Neural cell (in vitro differentiated cells): ENCODE measurements around the gene CCR3.

ENCODE experiments used
- EP300 ChIP-seq: fragments of 450-650 bp; conservative IDR thresholded peaks from 2 replicates; pipeline ENCODE4 v1.6.1; 2014; ENCODE audit warnings: antibody characterized with exemption, mild to moderate bottlenecking, moderate library complexity; ENCODE audit not compliant: poor library complexity, severe bottlenecking
- EZH2 ChIP-seq: fragments of 200-600, 300-800 bp; shearing (Covaris generic), sonication (generic); IDR thresholded peaks from 2 replicates; pipeline ENCODE4 v1.6.1; 2014; ENCODE audit warnings: antibody characterized with exemption, low read length, borderline replicate concordance, mild to moderate bottlenecking; ENCODE audit not compliant: insufficient read depth, poor library complexity, severe bottlenecking
- MXI1 ChIP-seq: fragments of 450-650 bp; conservative IDR thresholded peaks from 2 replicates; pipeline ENCODE4 v1.6.1; 2014; ENCODE audit warnings: antibody characterized with exemption, mild to moderate bottlenecking; ENCODE audit not compliant: poor library complexity, severe bottlenecking
- POLR2AphosphoS5 ChIP-seq: IDR thresholded peaks from 2 replicates; pipeline ENCODE4 v1.6.1; 2012
- RAD21 ChIP-seq: fragments of 450-650 bp; conservative IDR thresholded peaks from 2 replicates; pipeline ENCODE4 v1.6.1; 2014; ENCODE audit warnings: antibody characterized with exemption, mild to moderate bottlenecking, moderate library complexity
- SMC3 ChIP-seq: fragments of 450-650 bp; conservative IDR thresholded peaks from 2 replicates; pipeline ENCODE4 v1.6.1; 2014; ENCODE audit warnings: antibody characterized with exemption, mild to moderate bottlenecking, moderate library complexity; ENCODE audit not compliant: poor library complexity
- TF ChIP-seq, protein P1 (sequence below): fragments of 450-650 bp; IDR thresholded peaks from 2 replicates; pipeline ENCODE4 v1.5.1; 2014; ENCODE audit warnings: antibody characterized with exemption, mild to moderate bottlenecking, moderate library complexity; ENCODE audit not compliant: poor library complexity, severe bottlenecking
- TF ChIP-seq, protein P2 (sequence below): IDR thresholded peaks from 2 replicates; pipeline ENCODE4 v1.6.1; 2012; ENCODE audit warnings: borderline replicate concordance

GRCh38 chr3:46300461-46300789 lies 58.2 kb downstream of the CCR3 start:
- no peak for TF ChIP-seq EP300
- TF ChIP-seq, protein P1, sequence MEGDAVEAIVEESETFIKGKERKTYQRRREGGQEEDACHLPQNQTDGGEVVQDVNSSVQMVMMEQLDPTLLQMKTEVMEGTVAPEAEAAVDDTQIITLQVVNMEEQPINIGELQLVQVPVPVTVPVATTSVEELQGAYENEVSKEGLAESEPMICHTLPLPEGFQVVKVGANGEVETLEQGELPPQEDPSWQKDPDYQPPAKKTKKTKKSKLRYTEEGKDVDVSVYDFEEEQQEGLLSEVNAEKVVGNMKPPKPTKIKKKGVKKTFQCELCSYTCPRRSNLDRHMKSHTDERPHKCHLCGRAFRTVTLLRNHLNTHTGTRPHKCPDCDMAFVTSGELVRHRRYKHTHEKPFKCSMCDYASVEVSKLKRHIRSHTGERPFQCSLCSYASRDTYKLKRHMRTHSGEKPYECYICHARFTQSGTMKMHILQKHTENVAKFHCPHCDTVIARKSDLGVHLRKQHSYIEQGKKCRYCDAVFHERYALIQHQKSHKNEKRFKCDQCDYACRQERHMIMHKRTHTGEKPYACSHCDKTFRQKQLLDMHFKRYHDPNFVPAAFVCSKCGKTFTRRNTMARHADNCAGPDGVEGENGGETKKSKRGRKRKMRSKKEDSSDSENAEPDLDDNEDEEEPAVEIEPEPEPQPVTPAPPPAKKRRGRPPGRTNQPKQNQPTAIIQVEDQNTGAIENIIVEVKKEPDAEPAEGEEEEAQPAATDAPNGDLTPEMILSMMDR = no peak
- TF ChIP-seq EZH2 = no peak
- no peak for TF ChIP-seq RAD21
- no peak for TF ChIP-seq SMC3
- no peak for TF ChIP-seq MXI1
- TF ChIP-seq POLR2AphosphoS5 = no peak
- TF ChIP-seq, protein P2, sequence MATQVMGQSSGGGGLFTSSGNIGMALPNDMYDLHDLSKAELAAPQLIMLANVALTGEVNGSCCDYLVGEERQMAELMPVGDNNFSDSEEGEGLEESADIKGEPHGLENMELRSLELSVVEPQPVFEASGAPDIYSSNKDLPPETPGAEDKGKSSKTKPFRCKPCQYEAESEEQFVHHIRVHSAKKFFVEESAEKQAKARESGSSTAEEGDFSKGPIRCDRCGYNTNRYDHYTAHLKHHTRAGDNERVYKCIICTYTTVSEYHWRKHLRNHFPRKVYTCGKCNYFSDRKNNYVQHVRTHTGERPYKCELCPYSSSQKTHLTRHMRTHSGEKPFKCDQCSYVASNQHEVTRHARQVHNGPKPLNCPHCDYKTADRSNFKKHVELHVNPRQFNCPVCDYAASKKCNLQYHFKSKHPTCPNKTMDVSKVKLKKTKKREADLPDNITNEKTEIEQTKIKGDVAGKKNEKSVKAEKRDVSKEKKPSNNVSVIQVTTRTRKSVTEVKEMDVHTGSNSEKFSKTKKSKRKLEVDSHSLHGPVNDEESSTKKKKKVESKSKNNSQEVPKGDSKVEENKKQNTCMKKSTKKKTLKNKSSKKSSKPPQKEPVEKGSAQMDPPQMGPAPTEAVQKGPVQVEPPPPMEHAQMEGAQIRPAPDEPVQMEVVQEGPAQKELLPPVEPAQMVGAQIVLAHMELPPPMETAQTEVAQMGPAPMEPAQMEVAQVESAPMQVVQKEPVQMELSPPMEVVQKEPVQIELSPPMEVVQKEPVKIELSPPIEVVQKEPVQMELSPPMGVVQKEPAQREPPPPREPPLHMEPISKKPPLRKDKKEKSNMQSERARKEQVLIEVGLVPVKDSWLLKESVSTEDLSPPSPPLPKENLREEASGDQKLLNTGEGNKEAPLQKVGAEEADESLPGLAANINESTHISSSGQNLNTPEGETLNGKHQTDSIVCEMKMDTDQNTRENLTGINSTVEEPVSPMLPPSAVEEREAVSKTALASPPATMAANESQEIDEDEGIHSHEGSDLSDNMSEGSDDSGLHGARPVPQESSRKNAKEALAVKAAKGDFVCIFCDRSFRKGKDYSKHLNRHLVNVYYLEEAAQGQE = no peak
